HG03064 (cell line): ENCODE results near the gene KRTAP2-1.
"Not testable (repeated sequence)": the region's sequence is repeated elsewhere in the genome, so short reads cannot be mapped to it uniquely, and the experiment has no call there.

ENCODE experiments used
- ATAC-seq: cut with Tn5 transposase; IDR thresholded peaks from one replicate; pipeline ENCODE4 v1.9.1; 2021; ENCODE audit warnings: low read depth; ENCODE audit not compliant: unreplicated experiment

KRTAP2-1 gene

GRCh38 chr17:41013606-41014005 is 33.5 kb downstream of the KRTAP2-1 start:
- no peak for ATAC-seq

- ATAC-seq, result no peak
Observed at GRCh38 chr17:41013181-41013580, 33.9 kb downstream of the KRTAP2-1 start.

GRCh38 chr17:41012326-41013120 is 34.6 kb downstream of the KRTAP2-1 start:
- ATAC-seq, result no peak

GRCh38 chr17:41010441-41010840 is 36.7 kb downstream of the KRTAP2-1 start:
- ATAC-seq, result no peak

GRCh38 chr17:41009936-41010335 is 37.2 kb downstream of the KRTAP2-1 start:
- no peak for ATAC-seq

- ATAC-seq, result no peak
Observed at GRCh38 chr17:41009301-41009760, 37.8 kb downstream of the KRTAP2-1 start.

- ATAC-seq, result no peak
Observed at GRCh38 chr17:41008811-41009210, 38.3 kb downstream of the KRTAP2-1 start, which contains the start of gene KRTAP3-1. KRTAP3-1 (minus strand) TSS chr17:41009128; CDS start chr17:41009074, 54 bp downstream.

- ATAC-seq, result no peak
Observed at GRCh38 chr17:41004397-41004796, 42.7 kb downstream of the KRTAP2-1 start.

- no peak for ATAC-seq
Observed at GRCh38 chr17:41003926-41004325, 43.2 kb downstream of the KRTAP2-1 start.

GRCh38 chr17:41002814-41003213 is 44.3 kb downstream of the KRTAP2-1 start:
- ATAC-seq, result no peak

- no peak for ATAC-seq
Observed at GRCh38 chr17:41001795-41002194, 45.3 kb downstream of the KRTAP2-1 start.

- ATAC-seq, result not testable (repeated sequence)
Observed at GRCh38 chr17:40999563-40999962, 47.6 kb downstream of the KRTAP2-1 start, which contains the start of gene KRTAP3-2. KRTAP3-2 (minus strand) TSS chr17:40999906; CDS start chr17:40999853, 53 bp downstream.

- ATAC-seq, result no peak
Observed at GRCh38 chr17:40997361-40997760, 49.8 kb downstream of the KRTAP2-1 start.

GRCh38 chr17:40996829-40997228 is 50.3 kb downstream of the KRTAP2-1 start:
- ATAC-seq, result no peak
